K562 (cell line): ENCODE results near the gene TMC4. TPM values are rescaled to one million over a fixed set of nuclear protein-coding genes. Genes with fewer than 3 reads are reported as not detected.

ENCODE experiments used
- BRD9 ChIP-seq: fragments of 450-650 bp; IDR thresholded peaks from 2 replicates; pipeline ENCODE4 v1.6.1; 2018; ENCODE audit warnings: low read depth; ENCODE audit not compliant: partially characterized antibody
- CHCHD3 ChIP-seq: fragments of 250-450 bp; sonication (Bioruptor Pico); IDR thresholded peaks from 2 replicates; pipeline ENCODE4 v2.1.2; 2022; ENCODE audit warnings: mild to moderate bottlenecking
- EZH2 ChIP-seq: IDR thresholded peaks from 2 replicates; pipeline ENCODE4 v1.6.1; 2012; ENCODE audit warnings: low read depth, mild to moderate bottlenecking, inconsistent platforms, low read length, borderline replicate concordance
- FUS ChIP-seq: fragments of 200-400 bp; formaldehyde crosslinking; optimal IDR thresholded peaks from 2 replicates; pipeline ENCODE3; 2017; ENCODE audit warnings: low read depth, low read length
- GTF2F1 ChIP-seq: IDR thresholded peaks from 2 replicates; pipeline ENCODE4 v1.6.1; 2011; ENCODE audit warnings: low read depth, low read length, improper control_type of control experiment
- HDAC6 ChIP-seq: IDR thresholded peaks from 2 replicates; pipeline ENCODE4 v1.6.1; 2012; ENCODE audit warnings: low read depth, mild to moderate bottlenecking, control low read depth, inconsistent platforms, low read length, moderate library complexity
- ILF3 ChIP-seq: fragments of 450-650 bp; IDR thresholded peaks from 2 replicates; pipeline ENCODE4 v1.6.1; 2018; ENCODE audit warnings: antibody characterized with exemption, mild to moderate bottlenecking, moderate library complexity, borderline replicate concordance
- MCM7 ChIP-seq, 2 experiments: fragments of 450-650 bp; IDR thresholded peaks; 2 replicates each; pipeline ENCODE4 v1.6.1; 2016 to 2018
- PHB ChIP-seq: fragments of 250-450 bp; sonication (Bioruptor Pico); IDR thresholded peaks from 2 replicates; pipeline ENCODE4 v1.5.0; 2021
- RBBP5 ChIP-seq: fragments of 200-600 bp; sonication (generic); IDR thresholded peaks from 2 replicates; pipeline ENCODE4 v1.6.1; 2012; ENCODE audit warnings: borderline replicate concordance, mild to moderate bottlenecking, low read length, control low read depth, inconsistent platforms; ENCODE audit not compliant: insufficient read depth, poor library complexity, severe bottlenecking
- RNF2 ChIP-seq: sonication (generic); IDR thresholded peaks from 2 replicates; pipeline ENCODE4 v1.6.1; 2016
- SIX5 ChIP-seq, 2 experiments: IDR thresholded peaks; 2 replicates each; pipeline ENCODE4 v1.6.1; 2011; ENCODE audit warnings: low read length in 2 of 2, borderline replicate concordance in 1 of 2, low read depth in 1 of 2, mild to moderate bottlenecking in 1 of 2, moderate library complexity in 1 of 2; ENCODE audit not compliant: insufficient read depth in 1 of 2
- SMARCA4 ChIP-seq: fragments of 450-650 bp; IDR thresholded peaks from 2 replicates; pipeline ENCODE4 v1.6.1; 2016
- SOX6 ChIP-seq: fragments of 450-650 bp; IDR thresholded peaks from 2 replicates; pipeline ENCODE4 v1.6.1; 2014; ENCODE audit warnings: mild to moderate bottlenecking
- SUPT5H ChIP-seq: fragments of 450-650 bp; IDR thresholded peaks from 2 replicates; pipeline ENCODE4 v1.6.1; 2016
- TBP ChIP-seq: optimal IDR thresholded peaks from 2 replicates; pipeline ENCODE3; 2011; ENCODE audit warnings: low read depth, low read length, improper control_type of control experiment
- TCF3 ChIP-seq: sonication (generic); formaldehyde crosslinking; IDR thresholded peaks from 2 replicates; pipeline ENCODE4 v1.4.0; 2020; ENCODE audit warnings: mild to moderate bottlenecking, missing genetic modification reagents
- TOE1 ChIP-seq, 2 experiments: fragments of 450-650 bp in 1 of 2; sonication (generic) in 1 of 2; formaldehyde crosslinking in 1 of 2; IDR thresholded peaks; 2 replicates each; pipeline versions ENCODE4 v1.7.1 to v1.8.0; 2016 to 2022; ENCODE audit warnings: borderline replicate concordance in 2 of 2, mild to moderate bottlenecking in 2 of 2, antibody characterized with exemption in 1 of 2, inconsistent platforms in 1 of 2, low read depth in 1 of 2, missing genetic modification reagents in 1 of 2, moderate library complexity in 1 of 2
- ZNF589 ChIP-seq: fragments of 200-800 bp; sonication (Bioruptor generic); IDR thresholded peaks from 2 replicates; pipeline ENCODE4 v1.6.1; 2016; ENCODE audit warnings: low read depth, missing genetic modification characterization, missing compliant biosample characterization
- ZNF644 ChIP-seq: fragments of 200-800 bp; sonication (Bioruptor generic); IDR thresholded peaks from 2 replicates; pipeline ENCODE4 v1.6.1; 2016; ENCODE audit warnings: low read depth, missing genetic modification characterization, missing compliant biosample characterization
- ZNF764 ChIP-seq: fragments of 250-450 bp; sonication (Bioruptor Pico); IDR thresholded peaks from 2 replicates; pipeline ENCODE4 v1.4.0; 2020; ENCODE audit warnings: low read depth, mild to moderate bottlenecking, moderate library complexity
- polyA plus RNA-seq, 8 experiments: library from polyadenylated mRNA; depleted of rRNA in 4 of 8; stranded (reverse) in 5 of 8; unstranded in 3 of 8; fragments of >200 nt; fragmentation: Nextera tagmentation in 2 of 8; fragmentation: Illumina TruSeq in 1 of 8; extraction: Ambion mirVana in 2 of 8; extraction: Trizol in 1 of 8; gene quantifications; 2 replicates each; pipeline versions ENCODE4 v1.2.1 to v1.2.3, GENCODE V29; 2011 to 2014; ENCODE audit warnings: inconsistent platforms in 1 of 8, missing spikeins in 1 of 8
- total RNA-seq, 7 experiments: library from RNA; depleted of rRNA in 6 of 7; stranded (reverse); fragments of >200 nt in 6 of 7; fragmentation: Illumina TruSeq in 2 of 7; extraction: Trizol in 2 of 7; gene quantifications; 2 replicates each; pipeline versions ENCODE4 v1.2.1 to v1.2.3, GENCODE V29; 2011 to 2021; ENCODE audit warnings: low replicate concordance in 1 of 7
- TF ChIP-seq, protein P1 (sequence below): fragments of 250-450 bp; sonication (Bioruptor Pico); IDR thresholded peaks from 2 replicates; pipeline ENCODE4 v1.6.1; 2021; ENCODE audit warnings: mild to moderate bottlenecking
- TF ChIP-seq, protein P2 (sequence below): fragments of 200-800 bp; sonication (Bioruptor generic); IDR thresholded peaks from 2 replicates; pipeline ENCODE4 v1.6.1; 2016; ENCODE audit warnings: missing genetic modification characterization, missing compliant biosample characterization
- TF ChIP-seq, protein P3 (sequence below): IDR thresholded peaks from 2 replicates; pipeline ENCODE4 v1.6.1; 2011; ENCODE audit not compliant: insufficient read length; ENCODE audit errors: extremely low read depth

TMC4 gene
- total and polyA plus RNA-seq, 9 of the 15 experiments (the other 6 are each of a cell fraction or from before 2014, with no cell fraction given), result 0.12 to 0.79 (median 0.36) TPM; not detected in 2

DNA sequence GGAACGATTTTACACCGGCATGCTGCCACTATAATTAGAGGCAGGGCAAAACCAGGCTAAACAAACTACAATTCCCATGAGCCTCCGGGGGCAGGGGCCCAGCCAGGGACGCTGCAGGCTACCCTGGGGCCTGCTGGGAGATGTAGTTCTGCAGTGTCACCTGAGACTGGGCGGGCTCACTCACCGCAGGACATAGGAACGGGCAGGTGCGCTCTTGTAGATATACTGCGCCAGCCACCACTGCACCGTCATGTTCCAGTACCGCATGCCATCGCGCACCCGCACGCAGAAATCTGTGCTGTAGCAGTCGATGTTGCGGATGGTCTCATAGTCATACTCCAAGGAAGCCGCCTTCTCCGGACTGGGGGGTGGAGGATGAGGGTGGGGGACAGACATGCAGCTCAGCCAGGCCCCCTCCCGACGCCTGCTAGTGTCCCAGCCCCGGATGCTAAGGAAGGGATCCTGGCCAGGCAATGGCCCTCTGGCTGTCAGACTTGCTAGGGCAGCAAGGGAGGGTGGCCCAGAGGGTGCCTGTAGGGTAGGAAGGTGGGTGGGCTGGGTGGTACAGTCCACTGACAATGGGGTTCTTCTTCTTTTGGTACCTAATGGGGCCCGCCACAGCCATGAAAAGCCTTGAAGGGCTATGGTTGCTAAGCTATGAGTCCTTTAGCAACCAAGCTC, 5.8 kb upstream of the TMC4 start (continued):
- TF ChIP-seq BRD9 (no peak), SMARCA4 (no peak), PHB (CRISPR knock-in tag) (no peak), SOX6 (no peak), RBBP5 (no peak), TBP (no peak), EZH2 (no peak), SIX5 (IDR thresholded peaks at IDR 0.05; ENCODE audit: borderline replicate concordance in 1 of 2, insufficient read depth in 1 of 2, low read depth in 1 of 2, low read length in 2 of 2) (peak; percentile 93 to 97), ZNF764 (CRISPR knock-in tag) (no peak), MCM7 (IDR thresholded peaks at IDR 0.05) (no peak), TCF3 (CRISPR knock-in tag) (no peak), FUS (no peak), CHCHD3 (CRISPR knock-in tag) (no peak), HDAC6 (no peak), ZNF589 (CRISPR knock-in tag) (no peak), RNF2 (no peak), GTF2F1 (no peak), ZNF644 (no peak), ILF3 (no peak), TOE1 (IDR thresholded peaks at IDR 0.05; ENCODE audit: borderline replicate concordance) (no peak), TOE1 (CRISPR knock-in tag; IDR thresholded peaks at IDR 0.05; ENCODE audit: borderline replicate concordance, low read depth) (no peak), SUPT5H (peak; percentile 32; the same call in 1 of the 2 replicates)
- TF ChIP-seq, protein P1, sequence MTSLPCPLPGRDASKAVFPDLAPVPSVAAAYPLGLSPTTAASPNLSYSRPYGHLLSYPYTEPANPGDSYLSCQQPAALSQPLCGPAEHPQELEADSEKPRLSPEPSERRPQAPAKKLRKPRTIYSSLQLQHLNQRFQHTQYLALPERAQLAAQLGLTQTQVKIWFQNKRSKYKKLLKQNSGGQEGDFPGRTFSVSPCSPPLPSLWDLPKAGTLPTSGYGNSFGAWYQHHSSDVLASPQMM (CRISPR knock-in tag), result no peak
- TF ChIP-seq, protein P2, sequence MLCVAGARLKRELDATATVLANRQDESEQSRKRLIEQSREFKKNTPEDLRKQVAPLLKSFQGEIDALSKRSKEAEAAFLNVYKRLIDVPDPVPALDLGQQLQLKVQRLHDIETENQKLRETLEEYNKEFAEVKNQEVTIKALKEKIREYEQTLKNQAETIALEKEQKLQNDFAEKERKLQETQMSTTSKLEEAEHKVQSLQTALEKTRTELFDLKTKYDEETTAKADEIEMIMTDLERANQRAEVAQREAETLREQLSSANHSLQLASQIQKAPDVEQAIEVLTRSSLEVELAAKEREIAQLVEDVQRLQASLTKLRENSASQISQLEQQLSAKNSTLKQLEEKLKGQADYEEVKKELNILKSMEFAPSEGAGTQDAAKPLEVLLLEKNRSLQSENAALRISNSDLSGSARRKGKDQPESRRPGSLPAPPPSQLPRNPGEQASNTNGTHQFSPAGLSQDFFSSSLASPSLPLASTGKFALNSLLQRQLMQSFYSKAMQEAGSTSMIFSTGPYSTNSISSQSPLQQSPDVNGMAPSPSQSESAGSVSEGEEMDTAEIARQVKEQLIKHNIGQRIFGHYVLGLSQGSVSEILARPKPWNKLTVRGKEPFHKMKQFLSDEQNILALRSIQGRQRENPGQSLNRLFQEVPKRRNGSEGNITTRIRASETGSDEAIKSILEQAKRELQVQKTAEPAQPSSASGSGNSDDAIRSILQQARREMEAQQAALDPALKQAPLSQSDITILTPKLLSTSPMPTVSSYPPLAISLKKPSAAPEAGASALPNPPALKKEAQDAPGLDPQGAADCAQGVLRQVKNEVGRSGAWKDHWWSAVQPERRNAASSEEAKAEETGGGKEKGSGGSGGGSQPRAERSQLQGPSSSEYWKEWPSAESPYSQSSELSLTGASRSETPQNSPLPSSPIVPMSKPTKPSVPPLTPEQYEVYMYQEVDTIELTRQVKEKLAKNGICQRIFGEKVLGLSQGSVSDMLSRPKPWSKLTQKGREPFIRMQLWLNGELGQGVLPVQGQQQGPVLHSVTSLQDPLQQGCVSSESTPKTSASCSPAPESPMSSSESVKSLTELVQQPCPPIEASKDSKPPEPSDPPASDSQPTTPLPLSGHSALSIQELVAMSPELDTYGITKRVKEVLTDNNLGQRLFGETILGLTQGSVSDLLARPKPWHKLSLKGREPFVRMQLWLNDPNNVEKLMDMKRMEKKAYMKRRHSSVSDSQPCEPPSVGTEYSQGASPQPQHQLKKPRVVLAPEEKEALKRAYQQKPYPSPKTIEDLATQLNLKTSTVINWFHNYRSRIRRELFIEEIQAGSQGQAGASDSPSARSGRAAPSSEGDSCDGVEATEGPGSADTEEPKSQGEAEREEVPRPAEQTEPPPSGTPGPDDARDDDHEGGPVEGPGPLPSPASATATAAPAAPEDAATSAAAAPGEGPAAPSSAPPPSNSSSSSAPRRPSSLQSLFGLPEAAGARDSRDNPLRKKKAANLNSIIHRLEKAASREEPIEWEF (CRISPR knock-in tag), result no peak
- TF ChIP-seq, protein P3, sequence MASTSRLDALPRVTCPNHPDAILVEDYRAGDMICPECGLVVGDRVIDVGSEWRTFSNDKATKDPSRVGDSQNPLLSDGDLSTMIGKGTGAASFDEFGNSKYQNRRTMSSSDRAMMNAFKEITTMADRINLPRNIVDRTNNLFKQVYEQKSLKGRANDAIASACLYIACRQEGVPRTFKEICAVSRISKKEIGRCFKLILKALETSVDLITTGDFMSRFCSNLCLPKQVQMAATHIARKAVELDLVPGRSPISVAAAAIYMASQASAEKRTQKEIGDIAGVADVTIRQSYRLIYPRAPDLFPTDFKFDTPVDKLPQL, result no peak
